GM12801 (cell line): ENCODE measurements around the gene ACOT12.

Experiments used
- CTCF ChIP-seq: IDR thresholded peaks from one replicate; pipeline ENCODE4 v1.5.1; 2011; ENCODE audit warnings: control low read depth; ENCODE audit not compliant: insufficient read length; ENCODE audit errors: extremely low read depth

ACOT12 gene

GRCh38 chr5:81393783-81394718 is at the start of gene ACOT12:
TSS of gene ACOT12 (minus strand) at chr5:81394134. CDS start at chr5:81394114, 20 bp downstream.
- no peak for TF ChIP-seq CTCF

- TF ChIP-seq CTCF = no peak
These were observed 41.1 kb upstream of the ACOT12 start for GRCh38 chr5:81435023-81435422.

GRCh38 chr5:81429985-81430384 is 36.1 kb upstream of the ACOT12 start:
- TF ChIP-seq CTCF = no peak

GRCh38 chr5:81429363-81429762 is 35.4 kb upstream of the ACOT12 start:
- TF ChIP-seq CTCF = no peak

GRCh38 chr5:81428861-81429260 is 34.9 kb upstream of the ACOT12 start:
- TF ChIP-seq CTCF = no peak

GRCh38 chr5:81428446-81428845 is 34.5 kb upstream of the ACOT12 start:
- no peak for TF ChIP-seq CTCF

- TF ChIP-seq CTCF = no peak
These were observed 33.6 kb upstream of the ACOT12 start for GRCh38 chr5:81427566-81427965.
